H1 (cell line): ENCODE results near the gene NREP. TPM values are rescaled to one million over a fixed set of nuclear protein-coding genes. Genes with fewer than 3 reads are reported as not detected.

Experiments used
- CTCF ChIA-PET: fragments of 300-600 bp; sonication (Branson Sonifier 250); formaldehyde crosslinking; loops from one replicate; lab custom pipeline; 2021; ENCODE audit not compliant: partially characterized antibody; lab: Charles Lee
- POLR2A ChIA-PET: fragments of 300-600 bp; sonication (Branson Sonifier 250); formaldehyde crosslinking; loops from one replicate; lab custom pipeline; 2021; ENCODE audit warnings: inconsistent platforms; ENCODE audit not compliant: partially characterized antibody; lab: Charles Lee
- DNase-seq, 2 experiments: peaks; one replicate each; pipeline versions ENCODE4 v3.0.0 to v3.0.0-alpha.2; 2010 to 2022; ENCODE audit warnings: low spot score in 2 of 2, low read depth in 1 of 2, mixed read lengths in 1 of 2
- FAIRE-seq: peaks from 2 replicates; lab custom pipeline; 2011; peaks lifted over from hg19 to GRCh38; lab: Jason Lieb, UNC
- H2AFZ ChIP-seq: 2 replicates; pipeline ENCODE4 v1.8.1; 2012; ENCODE audit warnings: low read length, inconsistent platforms
- H2AK5ac ChIP-seq: 2 replicates; pipeline ENCODE4 v1.6.1; 2013; ENCODE audit warnings: low read depth, low read length
- H2BK120ac ChIP-seq: replicated peaks from 2 replicates; pipeline ENCODE3; 2013; ENCODE audit warnings: low read depth, low read length, inconsistent platforms
- H2BK12ac ChIP-seq: 2 replicates; pipeline ENCODE4 v1.6.1; 2013; ENCODE audit warnings: low read depth, low read length
- H2BK15ac ChIP-seq: 2 replicates; pipeline ENCODE4 v1.6.1; 2013; ENCODE audit warnings: low read length
- H2BK20ac ChIP-seq: 2 replicates; pipeline ENCODE4 v1.6.1; 2013; ENCODE audit warnings: low read length
- H2BK5ac ChIP-seq: 2 replicates; pipeline ENCODE4 v1.6.1; 2013; ENCODE audit warnings: low read depth, low read length
- H3K14ac ChIP-seq: 2 replicates; pipeline ENCODE4 v1.6.1; 2013; ENCODE audit warnings: inconsistent platforms; ENCODE audit not compliant: insufficient read length
- H3K18ac ChIP-seq: 2 replicates; pipeline ENCODE4 v1.6.1; 2013; ENCODE audit warnings: low read length; ENCODE audit errors: extremely low read depth
- H3K23ac ChIP-seq: 2 replicates; pipeline ENCODE4 v1.6.1; 2013; ENCODE audit warnings: inconsistent platforms; ENCODE audit not compliant: insufficient read length
- H3K23me2 ChIP-seq: 2 replicates; pipeline ENCODE4 v1.6.1; 2013; ENCODE audit warnings: low read depth, low read length
- H3K27ac ChIP-seq: 2 replicates; pipeline ENCODE4 v1.6.1; 2011; ENCODE audit warnings: low read depth, low read length, inconsistent platforms
- H3K27me3 ChIP-seq, 4 experiments: replicated peaks in 1 of 4; 1 replicate in 1 of 4; 2 replicates in 3 of 4; pipeline versions ENCODE4 v1.6.1 to v1.8.1; 2011 to 2013; ENCODE audit warnings: low read length in 3 of 4, mild to moderate bottlenecking in 3 of 4, inconsistent platforms in 2 of 4, mixed read lengths in 2 of 4, moderate library complexity in 1 of 4; ENCODE audit not compliant: control insufficient read depth in 3 of 4, insufficient read depth in 3 of 4; ENCODE audit errors: extremely low read depth in 1 of 4
- H3K36me3 ChIP-seq, 4 experiments: 2 replicates each; pipeline versions ENCODE4 v1.6.1 to v1.8.1; 2011 to 2013; ENCODE audit warnings: mild to moderate bottlenecking in 4 of 4, low read length in 3 of 4, moderate library complexity in 2 of 4, control low read depth in 1 of 4, inconsistent platforms in 1 of 4; ENCODE audit not compliant: insufficient read depth in 4 of 4, control insufficient read depth in 2 of 4
- H3K4ac ChIP-seq: replicated peaks from 2 replicates; pipeline ENCODE3; 2013; ENCODE audit warnings: low read length, low read depth, mixed read lengths, inconsistent platforms; ENCODE audit not compliant: insufficient read length
- H3K4me1 ChIP-seq, 4 experiments: replicated peaks in 1 of 4; 1 replicate in 1 of 4; 2 replicates in 3 of 4; pipeline versions ENCODE4 v1.6.1 to v1.8.1; 2011 to 2013; ENCODE audit warnings: low read length in 3 of 4, inconsistent platforms in 2 of 4, mixed read lengths in 1 of 4; ENCODE audit not compliant: insufficient read depth in 4 of 4, control insufficient read depth in 3 of 4
- H3K4me2 ChIP-seq, 2 experiments: 2 replicates each; pipeline versions ENCODE4 v1.6.1 to v1.8.1; 2011 to 2013; ENCODE audit warnings: low read depth in 2 of 2, low read length in 2 of 2, control low read depth in 1 of 2, inconsistent platforms in 1 of 2, mild to moderate bottlenecking in 1 of 2; ENCODE audit not compliant: insufficient read depth in 1 of 2
- H3K4me3 ChIP-seq, 4 experiments: fragments of 200-600, 300-600 bp in 1 of 4; sonication (generic), shearing (Covaris generic), sonication (Bioruptor Twin) in 1 of 4; 2 replicates each; pipeline versions ENCODE4 v1.5.1 to v1.8.1; 2011 to 2016; ENCODE audit warnings: low read length in 4 of 4, low read depth in 3 of 4, control low read depth in 2 of 4, inconsistent platforms in 2 of 4, mild to moderate bottlenecking in 2 of 4, mixed read lengths in 1 of 4, moderate library complexity in 1 of 4; ENCODE audit not compliant: insufficient read depth in 2 of 4; ENCODE audit errors: extremely low read depth in 1 of 4
- H3K56ac ChIP-seq: replicated peaks from 2 replicates; pipeline ENCODE3; 2013; ENCODE audit warnings: low read depth, mild to moderate bottlenecking, mixed read lengths, low read length, inconsistent platforms; ENCODE audit not compliant: insufficient read length
- H3K79me1 ChIP-seq: 2 replicates; pipeline ENCODE4 v1.6.1; 2013; ENCODE audit warnings: low read depth, low read length, control low read depth
- H3K79me2 ChIP-seq, 2 experiments: 2 replicates each; pipeline versions ENCODE4 v1.6.1 to v1.8.1; 2012 to 2013; ENCODE audit warnings: low read length in 2 of 2, mild to moderate bottlenecking in 2 of 2, inconsistent platforms in 1 of 2; ENCODE audit not compliant: insufficient read depth in 2 of 2, control insufficient read depth in 1 of 2
- H3K9ac ChIP-seq, 4 experiments: replicated peaks in 1 of 4; 1 replicate in 1 of 4; 2 replicates in 3 of 4; pipeline versions ENCODE4 v1.6.1 to v1.8.1; 2011 to 2013; ENCODE audit warnings: low read depth in 3 of 4, low read length in 3 of 4, control low read depth in 2 of 4, mild to moderate bottlenecking in 2 of 4, moderate library complexity in 2 of 4, inconsistent platforms in 1 of 4; ENCODE audit errors: extremely low read depth in 1 of 4
- H3K9me3 ChIP-seq, 2 experiments: 2 replicates each; pipeline versions ENCODE4 v1.6.1 to v1.8.1; 2012 to 2013; ENCODE audit warnings: mild to moderate bottlenecking in 2 of 2, moderate library complexity in 2 of 2, control low read depth in 1 of 2, inconsistent platforms in 1 of 2, low read depth in 1 of 2, low read length in 1 of 2, mixed read lengths in 1 of 2; ENCODE audit not compliant: insufficient read depth in 2 of 2
- H4K20me1 ChIP-seq, 2 experiments: replicated peaks in 1 of 2; 2 replicates each; pipeline versions ENCODE3 to v1.8.1; 2011 to 2013; ENCODE audit warnings: inconsistent platforms in 2 of 2, low read length in 2 of 2, mild to moderate bottlenecking in 1 of 2; ENCODE audit not compliant: insufficient read depth in 2 of 2, control insufficient read depth in 1 of 2
- H4K5ac ChIP-seq: 2 replicates; pipeline ENCODE4 v1.6.1; 2013; ENCODE audit warnings: low read length, low read depth, mixed read lengths, inconsistent platforms; ENCODE audit not compliant: insufficient read length
- H4K8ac ChIP-seq: 2 replicates; pipeline ENCODE4 v1.8.0; 2013; ENCODE audit warnings: mild to moderate bottlenecking, moderate library complexity, low read length, inconsistent platforms; ENCODE audit not compliant: insufficient read depth; ENCODE audit errors: extremely low read depth
- H4K91ac ChIP-seq: replicated peaks from 2 replicates; pipeline ENCODE3; 2013; ENCODE audit warnings: low read length, mixed read lengths, inconsistent platforms; ENCODE audit not compliant: insufficient read length
- CBX8 ChIP-seq: fragments of 300-800, 300-1000 bp; sonication (generic); IDR thresholded peaks from 2 replicates; pipeline ENCODE4 v1.7.1; 2016; ENCODE audit warnings: low read depth, low read length, borderline replicate concordance
- CHD2 ChIP-seq: IDR thresholded peaks from 2 replicates; pipeline ENCODE4 v1.6.1; 2012; ENCODE audit warnings: low read length, improper control_type of control experiment
- CTBP2 ChIP-seq: IDR thresholded peaks from 2 replicates; pipeline ENCODE4 v1.7.0; 2011; ENCODE audit warnings: borderline replicate concordance, mild to moderate bottlenecking, moderate library complexity, mixed read lengths, low read length; ENCODE audit not compliant: insufficient read depth, insufficient read length
- FOSL1 ChIP-seq: IDR thresholded peaks from 2 replicates; pipeline ENCODE4 v1.6.1; 2011; ENCODE audit warnings: mild to moderate bottlenecking, low read depth, low read length, moderate library complexity; ENCODE audit not compliant: insufficient read depth
- KDM4A ChIP-seq: IDR thresholded peaks from one replicate; pipeline ENCODE4 v1.7.1; 2012; ENCODE audit warnings: low read depth, mild to moderate bottlenecking, moderate library complexity, low read length, inconsistent platforms; ENCODE audit not compliant: severe bottlenecking
- KDM5A ChIP-seq: fragments of 200-600 bp; IDR thresholded peaks from 2 replicates; pipeline ENCODE4 v1.7.1; 2012; ENCODE audit warnings: mild to moderate bottlenecking, low read length, inconsistent platforms, mixed read lengths
- POLR2AphosphoS5 ChIP-seq: IDR thresholded peaks from 2 replicates; pipeline ENCODE4 v1.6.1; 2011; ENCODE audit warnings: low read depth, low read length
- RNF2 ChIP-seq: fragments of 200-900, 300-1000 bp; sonication (generic); IDR thresholded peaks from 2 replicates; pipeline ENCODE4 v1.7.1; 2016; ENCODE audit warnings: borderline replicate concordance, low read depth, mild to moderate bottlenecking, antibody characterized with exemption, low read length; ENCODE audit not compliant: poor library complexity, severe bottlenecking; ENCODE audit errors: missing control alignments
- SIRT6 ChIP-seq: IDR thresholded peaks from one replicate; pipeline ENCODE4 v1.7.1; 2012; ENCODE audit warnings: low read length, inconsistent platforms
- TEAD4 ChIP-seq: IDR thresholded peaks from 2 replicates; pipeline ENCODE4 v1.6.1; 2012; ENCODE audit warnings: low read depth, low read length, inconsistent platforms, mixed read lengths
- WGBS, 2 experiments: shearing (Covaris generic) in 1 of 2; methylation state at CpG; one replicate each; pipeline versions ENCODE4 v1.1.6 to v1.1.7; 2013 to 2015; ENCODE audit warnings: low lambda C conversion rate in 2 of 2, mixed read lengths in 2 of 2, inconsistent platforms in 1 of 2, low coverage in 1 of 2, missing lambda C conversion rate in 1 of 2; ENCODE audit not compliant: insufficient replicate concordance in 2 of 2, insufficient coverage in 1 of 2, insufficient read length in 1 of 2; ENCODE audit errors: extremely low coverage in 1 of 2, missing lambda C conversion rate in 1 of 2; 5-methylcytosine and 5-hydroxymethylcytosine counted together
- polyA plus RNA-seq, 7 experiments: library from polyadenylated mRNA; depleted of rRNA in 3 of 7; stranded (reverse) in 5 of 7; unstranded in 2 of 7; fragments of >200 nt in 5 of 7; fragments of 200-250 nt in 2 of 7; gene quantifications; 1 replicate in 5 of 7; 2 replicates in 1 of 7; 4 replicates in 1 of 7; pipeline versions ENCODE4 v1.2.1 to v1.2.3, GENCODE V29; 2011 to 2013; ENCODE audit warnings: missing spikeins in 2 of 7, mixed read lengths in 2 of 7
- total RNA-seq: library from RNA; stranded (reverse); fragmentation: NEBNext Ultra II Directional; extraction: Animal tissue kit (Norgen Biotek cat#: 25700); gene quantifications from 2 replicates; pipeline ENCODE4 v1.2.1, GENCODE V29; 2021
- TF ChIP-seq, protein P1 (sequence below): IDR thresholded peaks from 2 replicates; pipeline ENCODE4 v1.6.1; 2011; ENCODE audit warnings: low read depth, mild to moderate bottlenecking, low read length; ENCODE audit not compliant: insufficient read depth
- TF ChIP-seq, protein P2 (sequence below): IDR thresholded peaks from 2 replicates; pipeline ENCODE4 v1.6.1; 2012; ENCODE audit warnings: inconsistent platforms

NREP gene
- total and polyA plus RNA-seq, 2 of the 8 experiments (the other 6 are each of a cell fraction or from before 2014, with no cell fraction given) = 254 to 301 TPM

DNA sequence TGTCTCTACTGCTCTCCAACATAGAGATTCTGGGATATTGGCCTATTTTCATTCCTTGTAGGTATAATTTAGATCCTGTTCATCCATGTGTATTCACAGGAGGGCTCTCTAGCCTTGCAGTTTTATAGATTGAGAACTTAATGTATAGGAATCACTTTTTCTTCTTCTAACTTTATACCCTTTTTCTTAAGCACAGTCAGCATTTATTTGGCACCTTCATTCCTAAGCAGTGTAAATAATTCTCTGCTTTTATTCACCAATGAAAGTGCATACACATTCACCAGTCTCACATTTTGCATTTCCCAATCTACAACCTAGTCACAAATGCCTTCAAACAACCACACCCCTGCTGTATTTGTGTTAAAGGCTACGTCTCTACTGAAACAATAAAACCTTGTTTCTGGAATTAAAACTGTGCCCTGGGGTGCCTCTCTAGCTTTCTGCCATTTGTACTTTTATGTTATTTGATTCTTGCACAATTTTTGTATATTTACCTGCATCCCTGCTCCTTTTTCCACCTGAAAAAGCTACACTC, 49.3 kb downstream of the NREP start:
- FAIRE-seq (no peak), DNase-seq (no peak)
- Histone ChIP-seq H3K4me1 (no peaks in the 10 kb centered on the region), H2BK120ac (no peak overlapping the region), H2BK15ac (no peak overlapping the region), H2BK5ac (no peak overlapping the region), H2BK20ac (no peak overlapping the region), H3K79me2 (no peaks in the 10 kb centered on the region), H3K56ac (no peak overlapping the region), H3K9ac (no peak overlapping the region), H2AFZ (no peak overlapping the region), H3K18ac (no peak overlapping the region), H3K79me1 (no peaks in the 10 kb centered on the region), H2BK12ac (no peak overlapping the region), H3K9me3 (no peaks in the 10 kb centered on the region), H4K20me1 (no peaks in the 10 kb centered on the region), H4K5ac (no peak overlapping the region), H2AK5ac (no peak overlapping the region), H3K36me3 (no peaks in the 10 kb centered on the region), H3K4me2 (no peak overlapping the region), H3K4ac (no peak overlapping the region), H3K23me2 (no peaks in the 10 kb centered on the region), H3K23ac (no peak overlapping the region), H3K14ac (no peak overlapping the region), H4K91ac (no peak overlapping the region), H3K4me3 (no peak overlapping the region), H3K27ac (no peak overlapping the region), H3K27me3 (no peaks in the 10 kb centered on the region), H4K8ac (no peak overlapping the region)
- CTCF ChIA-PET = interaction anchor here (1.7 kb wide), 1 partner anchor 9 kb away, joined by 7 read pairs; no protein-coding TSS in a partner anchor
- POLR2A ChIA-PET = interaction anchor here (1.3 kb wide), 1 partner anchor 50 kb away, joined by 3 read pairs; no protein-coding TSS in a partner anchor
- WGBS, 2 experiments = 95% methylated on average over 1 of the region's 1 CpG; no CpG with 5 or more reads in 1 of the 2 experiments
- no peak for TF ChIP-seq TEAD4
- TF ChIP-seq CBX8 = no peak
- no peak for TF ChIP-seq SIRT6
- TF ChIP-seq POLR2AphosphoS5 = no peak
- no peak for TF ChIP-seq CHD2
- TF ChIP-seq, protein P1, sequence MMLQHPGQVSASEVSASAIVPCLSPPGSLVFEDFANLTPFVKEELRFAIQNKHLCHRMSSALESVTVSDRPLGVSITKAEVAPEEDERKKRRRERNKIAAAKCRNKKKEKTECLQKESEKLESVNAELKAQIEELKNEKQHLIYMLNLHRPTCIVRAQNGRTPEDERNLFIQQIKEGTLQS = no peak
- no peak for TF ChIP-seq CTBP2
- no peak for TF ChIP-seq KDM4A
- no peak for TF ChIP-seq RNF2
- TF ChIP-seq, protein P2, sequence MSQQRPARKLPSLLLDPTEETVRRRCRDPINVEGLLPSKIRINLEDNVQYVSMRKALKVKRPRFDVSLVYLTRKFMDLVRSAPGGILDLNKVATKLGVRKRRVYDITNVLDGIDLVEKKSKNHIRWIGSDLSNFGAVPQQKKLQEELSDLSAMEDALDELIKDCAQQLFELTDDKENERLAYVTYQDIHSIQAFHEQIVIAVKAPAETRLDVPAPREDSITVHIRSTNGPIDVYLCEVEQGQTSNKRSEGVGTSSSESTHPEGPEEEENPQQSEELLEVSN = no peak
- no peak for TF ChIP-seq FOSL1
- TF ChIP-seq KDM5A = no peak
